ENCODE results near the gene KLHL12.
A peak's percentile ranks its signal among the peaks of the same experiment; 100 is the strongest.

KLHL12 gene

DNA sequence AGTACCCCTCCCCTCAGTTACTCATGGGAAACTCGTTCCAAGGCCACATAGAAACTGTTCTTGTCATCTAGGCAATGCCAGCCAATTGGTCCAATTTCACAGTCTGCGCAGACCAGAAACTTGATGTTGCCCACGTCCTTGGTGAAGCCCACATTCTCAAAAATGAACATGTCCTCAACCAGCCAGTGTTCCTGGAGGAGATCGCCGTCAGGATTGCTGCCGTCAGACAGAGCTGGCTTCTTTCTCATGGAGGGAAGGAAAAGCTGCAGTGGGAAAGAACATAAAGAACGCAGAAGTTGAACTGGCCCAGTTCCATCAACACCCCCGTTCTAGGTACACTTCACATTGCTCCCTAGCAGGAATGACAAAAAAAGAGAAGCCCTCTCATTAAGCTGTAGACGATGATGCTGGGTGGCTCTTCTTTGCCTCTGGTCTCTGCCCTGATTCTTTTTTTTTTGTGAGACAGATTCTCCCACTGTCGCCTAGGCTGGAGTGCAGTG, 46.0 kb downstream of the KLHL12 start:
- DNase-seq (ENCODE audit: low read depth in 2 of 2) = no peak

DNA sequence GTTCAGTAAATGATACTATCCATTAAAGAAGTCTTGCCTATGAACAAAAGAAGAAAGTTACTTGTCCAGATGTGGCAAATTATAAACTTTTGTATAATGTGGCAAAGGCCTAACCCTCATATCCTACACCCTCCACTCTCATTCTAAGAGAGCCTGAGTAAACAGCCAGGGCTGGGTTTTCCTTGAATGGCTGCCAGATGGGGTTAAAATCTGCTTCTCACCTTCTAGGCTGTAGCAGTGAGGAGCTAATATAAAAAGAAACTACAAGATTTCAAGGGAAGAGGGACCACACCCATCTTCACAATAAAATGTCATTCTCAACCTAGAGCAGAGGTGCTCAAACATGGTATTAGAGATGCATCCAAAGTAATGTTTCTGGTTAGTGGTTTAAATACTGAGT, 47.0 kb downstream of the KLHL12 start:
- DNase-seq (ENCODE audit: low read depth in 2 of 2) = no peak

DNA sequence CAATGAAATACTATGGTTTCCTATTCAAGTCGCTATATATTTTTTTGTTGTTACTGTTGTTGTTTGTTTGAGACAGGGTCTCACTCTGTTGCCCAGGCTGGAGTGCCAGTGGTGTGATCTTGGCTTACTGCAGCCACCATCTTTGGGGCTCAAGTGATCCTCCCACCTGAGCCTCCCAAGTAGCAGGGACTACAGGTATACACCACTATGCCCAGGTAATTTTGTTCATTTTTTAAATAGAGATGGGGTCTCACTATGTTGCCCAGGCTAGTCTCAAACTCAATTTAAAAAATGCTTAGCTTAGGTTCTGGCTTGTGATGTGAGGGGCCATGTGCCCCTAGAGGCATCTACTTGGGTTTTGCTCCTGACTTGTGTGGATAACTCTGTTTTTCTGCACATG, 47.9 kb downstream of the KLHL12 start:
- DNase-seq (ENCODE audit: low read depth in 2 of 2) = no peak

DNA sequence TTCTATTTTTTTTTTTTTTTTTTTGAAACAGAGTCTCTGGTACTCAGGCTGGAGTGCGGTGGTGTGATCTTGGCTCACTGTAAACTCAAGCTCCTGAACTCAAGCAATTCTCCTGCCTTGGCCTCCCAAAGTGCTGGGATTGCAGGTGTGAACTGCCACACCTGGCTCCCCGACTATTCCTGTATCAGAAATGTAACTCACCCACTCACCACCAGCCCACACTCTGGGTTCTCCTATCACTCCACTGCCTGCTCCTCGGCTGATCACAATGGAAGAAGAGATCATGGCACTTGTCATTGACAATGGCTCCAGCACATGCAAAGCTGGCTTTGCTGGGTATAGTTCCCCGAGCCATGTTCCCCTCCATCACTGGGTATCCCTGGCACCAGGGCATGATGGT, 54.0 kb downstream of the KLHL12 start:
- no peak for DNase-seq (ENCODE audit: low read depth in 2 of 2)

DNA sequence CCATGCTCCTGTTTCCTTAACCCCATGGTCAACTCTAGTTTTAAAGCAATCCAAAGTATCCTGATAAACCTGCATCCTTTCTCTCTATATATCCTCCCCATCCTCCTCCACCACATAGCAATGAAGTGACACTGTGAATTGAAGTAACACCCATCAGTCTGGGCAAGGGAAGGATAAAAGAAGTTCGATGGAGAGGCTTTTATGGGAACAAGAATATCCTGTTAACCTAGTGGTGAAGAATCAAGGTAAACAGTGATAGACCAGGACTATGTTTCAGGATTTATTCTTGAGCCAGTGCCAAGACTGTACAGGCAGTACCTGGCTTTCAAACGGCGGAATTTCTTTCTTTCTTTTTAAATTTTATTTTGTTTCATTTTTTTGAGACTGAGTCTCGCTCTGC, 55.7 kb downstream of the KLHL12 start:
- DNase-seq (ENCODE audit: low read depth in 2 of 2) = no peak

DNA sequence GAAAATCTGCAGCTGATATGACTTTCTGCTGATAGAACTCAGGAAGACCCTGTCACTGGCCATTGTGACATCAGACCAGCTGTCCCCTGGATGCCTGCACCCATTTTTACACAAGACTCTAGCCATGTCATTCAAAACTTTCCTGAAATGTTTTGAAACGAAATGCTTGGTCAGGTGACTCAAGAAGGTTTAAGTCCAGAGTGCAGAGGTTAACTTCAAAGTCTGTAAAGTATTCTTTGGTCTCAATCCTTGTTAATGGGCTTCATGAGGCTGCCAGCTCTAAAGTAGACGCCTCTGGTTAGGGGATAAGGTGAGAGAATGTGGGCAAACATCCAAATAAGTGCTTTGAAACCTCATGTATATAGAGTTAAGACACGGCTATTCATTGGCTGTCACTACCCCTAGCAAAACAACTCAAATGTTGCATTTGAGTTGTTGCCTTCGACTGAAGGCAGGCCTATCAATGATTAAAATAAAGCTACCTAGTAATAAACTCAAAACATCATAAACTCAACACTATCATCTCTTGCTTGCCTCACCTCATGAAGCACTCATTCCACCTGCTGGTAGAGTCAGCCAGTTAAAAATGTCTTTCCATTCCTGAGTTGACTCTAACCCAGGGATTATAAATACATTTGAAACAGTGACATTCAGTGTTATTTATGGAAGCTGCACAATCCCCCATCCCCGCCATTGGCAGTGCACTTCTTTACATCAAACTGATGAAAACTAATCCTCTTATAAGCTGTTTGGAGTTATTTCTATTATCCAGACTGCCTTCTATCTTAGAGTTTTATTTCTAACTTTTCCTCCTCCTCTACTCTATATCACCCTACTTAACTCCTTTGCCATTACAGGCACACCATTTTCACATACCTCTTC, 64.1 kb downstream of the KLHL12 start:
- no peak for DNase-seq (ENCODE audit: low read depth in 2 of 2)

DNA sequence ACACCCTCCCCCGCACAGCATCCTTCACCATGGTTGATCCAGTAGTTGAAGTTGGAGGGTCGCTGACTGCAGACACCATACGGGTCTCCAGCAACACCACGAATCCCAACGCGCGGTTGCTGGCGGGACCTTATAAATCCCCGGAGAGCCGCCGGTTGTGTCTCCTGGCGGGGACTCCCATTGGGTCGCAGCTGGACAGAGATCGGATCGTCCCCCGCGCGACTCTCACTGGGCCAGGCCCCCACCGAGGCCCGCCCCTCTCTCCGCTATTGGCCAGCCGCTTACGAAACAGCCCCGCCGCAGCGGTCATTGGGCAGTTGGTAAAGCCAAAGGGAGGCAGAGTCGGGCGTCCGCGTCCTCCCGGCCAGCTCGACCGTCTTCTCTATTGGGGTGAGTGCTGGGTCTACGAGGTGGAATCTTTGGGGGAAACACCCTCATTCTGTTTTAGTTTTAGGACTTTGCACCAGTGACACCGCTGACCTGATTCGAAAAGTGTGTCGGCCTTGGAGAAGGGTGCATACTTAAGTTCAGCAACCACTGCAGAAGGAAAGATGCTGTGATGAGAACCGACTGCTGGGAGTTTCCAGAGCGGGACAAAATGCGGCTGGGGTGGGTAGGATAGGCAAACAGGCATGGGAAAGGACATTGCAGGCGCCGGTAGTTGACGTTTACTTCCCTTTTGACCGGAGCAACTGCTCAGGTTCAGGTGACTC, 65.5 kb downstream of the KLHL12 start:
- peak; percentile 26 to 47 for DNase-seq (ENCODE audit: low read depth in 2 of 2)

DNA sequence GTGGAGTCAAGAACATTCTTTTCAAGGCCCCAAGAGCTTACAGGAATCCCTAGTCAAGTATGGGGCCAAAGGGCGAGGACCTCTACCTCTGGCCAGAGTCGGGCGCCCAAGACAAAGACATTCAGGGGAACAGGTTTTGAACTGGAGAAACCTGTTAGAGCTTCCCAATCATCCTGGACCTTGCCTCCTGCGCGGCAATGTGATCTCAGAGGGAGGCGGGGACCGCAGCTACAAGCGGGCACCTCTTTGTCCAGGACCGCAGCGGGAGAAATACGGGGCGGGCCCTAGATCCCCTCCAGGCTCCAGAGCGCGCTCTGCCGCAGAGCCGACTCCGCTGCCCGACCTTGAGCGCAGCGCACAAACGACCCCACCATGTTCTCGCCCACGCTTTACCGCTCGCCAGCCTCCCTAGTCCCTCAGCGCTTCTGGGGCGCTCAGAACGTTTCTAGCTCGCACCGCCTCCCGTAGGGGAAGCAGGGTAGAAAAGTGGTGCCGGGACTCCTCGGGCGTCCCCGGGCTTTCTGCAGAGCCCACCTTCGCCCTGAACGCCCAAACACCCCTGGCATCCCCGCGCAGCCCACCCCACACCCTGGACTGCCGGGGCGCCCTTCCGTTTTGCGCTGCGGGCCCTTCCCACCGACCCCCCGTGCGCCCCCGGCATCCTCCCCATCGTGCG, 66.2 kb downstream of the KLHL12 start:
- peak; percentile 24 to 40 for DNase-seq (ENCODE audit: low read depth in 2 of 2)

DNA sequence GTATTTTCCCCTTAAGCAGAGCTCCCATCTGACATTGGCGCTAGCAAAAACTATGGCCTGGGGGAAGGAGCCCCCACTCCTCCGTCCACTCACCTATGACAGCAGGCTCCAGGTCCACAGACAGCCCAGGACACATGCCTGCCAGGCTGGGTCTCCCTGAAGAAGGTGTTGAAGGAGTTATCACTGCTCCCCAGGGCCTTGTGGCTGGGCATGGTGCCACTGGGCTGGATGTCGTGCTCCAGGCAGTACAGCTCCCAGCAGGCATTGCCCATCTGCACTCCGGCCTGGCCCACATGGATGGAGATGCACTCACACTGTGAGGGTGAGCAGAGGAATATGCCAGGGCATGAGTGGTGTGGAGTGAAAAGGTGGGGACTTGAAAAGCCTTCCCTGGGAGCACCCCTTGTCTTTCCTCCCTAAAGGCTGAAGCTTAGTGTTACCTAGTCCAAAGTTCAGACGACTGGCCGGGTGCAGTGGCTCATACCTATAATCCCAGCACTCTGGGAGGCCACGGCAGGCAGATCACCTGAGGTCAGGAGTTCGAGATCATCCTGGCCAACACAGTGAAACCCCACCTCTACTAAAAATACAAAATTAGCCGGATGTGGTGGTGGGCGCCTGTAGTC, 68.1 kb downstream of the KLHL12 start:
- DNase-seq (ENCODE audit: low read depth in 2 of 2) = no peak

DNA sequence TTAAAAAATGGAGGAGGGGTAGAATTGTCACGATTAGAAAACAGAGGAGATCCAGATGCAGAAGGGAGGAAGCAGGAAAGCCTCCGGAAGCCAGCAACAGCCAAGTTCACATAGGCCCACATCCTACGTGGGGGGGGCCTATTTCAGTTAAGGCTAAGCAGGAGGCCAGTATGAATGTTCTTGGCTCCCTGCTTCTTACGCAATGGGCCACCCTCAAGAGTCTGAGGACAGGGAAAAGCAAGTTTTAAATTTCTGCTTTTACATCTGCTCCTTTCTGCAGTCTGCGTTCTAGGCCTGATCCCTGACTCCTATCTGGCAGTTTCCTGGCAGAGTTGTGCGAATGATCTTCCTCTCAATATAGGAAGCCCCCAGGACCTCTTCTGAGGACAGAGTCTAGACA, 68.7 kb downstream of the KLHL12 start:
- no peak for DNase-seq (ENCODE audit: low read depth in 2 of 2)

DNA sequence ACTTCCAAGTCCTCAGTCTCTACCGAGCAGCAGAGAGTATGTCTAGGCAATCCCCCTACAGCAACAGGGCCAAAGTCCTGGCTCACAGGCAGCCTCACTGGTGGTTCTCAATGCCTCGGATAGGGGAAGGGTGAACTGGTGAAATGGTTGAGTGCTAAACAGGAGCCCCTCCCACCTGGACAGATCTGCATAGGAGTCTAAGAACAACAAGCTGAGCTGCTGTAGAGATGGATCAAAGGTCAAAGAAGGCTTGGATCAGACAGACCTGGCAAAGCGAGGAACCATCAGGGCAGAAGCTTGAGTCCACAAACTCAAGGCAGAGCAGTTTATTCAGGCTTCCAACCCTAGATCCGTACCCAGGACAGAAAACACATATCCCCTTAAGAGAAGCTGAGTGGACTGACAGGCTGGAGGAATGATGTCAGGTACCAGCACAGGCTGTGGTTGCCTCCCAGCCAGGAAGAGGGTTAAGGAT, 69.9 kb downstream of the KLHL12 start:
- no peak for DNase-seq (ENCODE audit: low read depth in 2 of 2)

DNA sequence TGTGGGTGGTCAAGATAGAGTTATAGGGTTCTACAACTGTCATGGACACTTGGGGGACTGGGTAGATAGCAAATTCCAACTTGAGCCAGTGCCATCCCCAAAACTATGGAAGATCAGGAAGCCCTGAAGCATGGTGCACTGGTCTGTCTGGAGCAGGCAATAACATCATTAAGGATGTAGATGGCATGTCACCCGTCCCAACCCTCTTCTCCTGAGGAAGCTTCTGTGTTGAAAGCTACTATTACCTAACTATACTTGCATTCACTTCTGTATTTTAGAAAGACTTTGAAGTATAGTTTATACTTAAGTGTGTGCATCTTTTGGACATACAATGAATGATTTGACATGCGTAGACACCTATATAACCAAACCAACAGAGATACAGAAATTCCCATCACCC, 71.0 kb downstream of the KLHL12 start:
- no peak for DNase-seq (ENCODE audit: low read depth in 2 of 2)

DNA sequence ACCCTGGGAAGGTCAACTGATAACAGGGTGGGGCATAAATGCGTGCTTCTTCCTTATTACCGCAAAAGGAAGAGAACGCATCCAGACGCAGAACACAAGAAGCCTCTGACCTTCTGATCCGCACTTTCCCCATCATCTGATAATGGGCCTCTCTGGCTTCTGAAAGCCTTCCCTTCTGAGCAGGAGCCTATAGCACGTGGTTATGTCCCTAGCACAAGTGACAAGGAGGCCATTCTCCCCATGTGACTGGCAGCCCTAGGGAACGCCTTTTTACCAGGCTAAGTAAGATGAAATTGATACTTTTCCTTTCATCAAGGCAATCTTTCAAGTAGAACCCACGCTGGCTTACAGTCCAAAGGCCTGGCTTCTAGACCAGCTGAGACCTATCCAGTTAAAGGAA, 72.2 kb downstream of the KLHL12 start:
- no peak for DNase-seq (ENCODE audit: low read depth in 2 of 2)

DNA sequence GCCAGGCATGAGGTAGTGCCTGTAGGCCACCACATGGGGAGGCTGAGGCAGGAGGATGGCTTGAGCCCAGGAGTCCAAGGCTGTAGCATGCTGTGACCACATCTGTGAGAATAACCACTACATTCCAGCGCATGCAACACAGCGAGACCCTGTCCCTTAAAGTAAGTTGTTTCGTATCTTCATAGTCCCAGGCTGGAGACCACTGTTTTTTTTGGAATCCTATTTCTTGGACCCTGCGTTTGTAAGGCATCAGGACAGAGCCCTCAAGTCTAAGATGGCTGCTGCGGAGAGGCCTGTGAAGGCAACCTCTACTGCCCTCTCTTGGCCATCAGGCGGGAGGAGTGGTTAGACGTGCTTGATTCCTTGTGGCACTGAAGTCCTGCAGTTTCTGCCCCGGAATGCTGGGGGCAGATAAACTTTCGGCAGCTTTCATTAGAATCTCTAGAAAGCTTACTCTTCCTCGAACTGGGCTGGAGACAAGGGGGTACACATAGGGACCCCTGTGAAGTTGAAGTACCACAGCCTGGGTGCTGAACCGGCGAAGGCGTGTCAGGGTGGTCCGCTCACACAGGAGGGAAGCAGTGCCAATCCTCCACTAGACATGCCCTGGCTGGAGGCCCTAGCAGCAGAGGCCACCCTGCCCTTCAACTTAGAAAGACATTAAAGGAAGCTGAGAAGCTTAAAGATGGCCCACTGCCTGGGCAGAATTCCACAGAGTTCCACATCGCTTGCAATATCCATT, 74.7 kb downstream of the KLHL12 start:
- DNase-seq (ENCODE audit: low read depth in 2 of 2) = peak in 1 of 2 donors; percentile 37

DNA sequence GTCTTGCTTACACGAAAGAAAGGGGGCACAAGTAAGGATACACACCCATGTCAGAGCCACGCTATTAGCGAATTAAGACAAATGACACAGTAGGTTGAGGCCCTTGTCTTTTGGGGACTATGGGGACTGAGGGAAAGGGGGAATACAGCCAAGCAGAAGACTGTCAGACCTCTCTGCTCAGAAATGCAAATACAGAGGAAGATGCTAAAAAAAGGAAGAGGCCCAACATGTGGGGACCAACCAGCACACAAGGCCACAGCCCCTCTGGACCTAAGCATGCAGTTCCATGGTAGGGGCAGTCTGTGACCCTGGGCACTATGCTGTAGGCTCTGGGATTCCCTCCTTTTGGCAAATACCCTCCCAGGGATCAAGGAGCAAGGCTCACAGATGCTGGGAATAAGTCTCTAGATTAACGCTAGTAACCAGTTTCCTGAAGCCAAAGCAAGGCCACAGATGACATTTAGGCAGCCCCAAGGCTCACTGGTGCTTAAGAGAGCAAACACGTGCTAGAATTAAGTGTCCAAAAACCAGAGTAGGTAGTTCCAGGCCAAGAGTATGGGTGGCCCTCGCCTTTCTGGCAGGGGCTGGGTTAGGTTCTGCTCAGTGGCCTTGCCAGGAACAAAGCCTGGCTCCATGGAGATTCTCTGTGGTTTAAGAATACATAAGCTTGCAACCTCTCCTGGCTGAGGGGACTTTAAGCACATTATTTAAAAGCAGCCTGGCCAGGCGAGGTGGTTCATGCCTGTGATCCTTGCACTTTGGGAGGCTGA, 76.3 kb downstream of the KLHL12 start:
- DNase-seq (ENCODE audit: low read depth in 2 of 2) = no peak

DNA sequence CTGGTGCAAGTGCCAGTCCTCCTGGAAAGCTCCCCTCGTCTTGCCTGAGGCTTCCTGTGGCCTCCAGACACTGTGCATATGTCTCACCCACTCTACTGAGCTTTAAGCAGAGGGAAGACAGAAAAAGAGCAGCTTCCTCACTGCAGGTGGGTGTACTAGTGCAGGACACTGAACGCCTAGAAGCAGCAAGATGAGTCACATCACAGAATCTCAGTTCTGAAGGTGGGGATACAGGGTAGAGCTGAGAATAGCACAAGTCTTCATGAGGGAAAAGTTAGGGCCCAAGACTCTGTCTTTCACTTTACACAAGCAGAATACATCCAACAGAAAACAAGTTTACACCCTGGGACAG, 78.9 kb downstream of the KLHL12 start:
- DNase-seq (ENCODE audit: low read depth in 2 of 2) = no peak

DNA sequence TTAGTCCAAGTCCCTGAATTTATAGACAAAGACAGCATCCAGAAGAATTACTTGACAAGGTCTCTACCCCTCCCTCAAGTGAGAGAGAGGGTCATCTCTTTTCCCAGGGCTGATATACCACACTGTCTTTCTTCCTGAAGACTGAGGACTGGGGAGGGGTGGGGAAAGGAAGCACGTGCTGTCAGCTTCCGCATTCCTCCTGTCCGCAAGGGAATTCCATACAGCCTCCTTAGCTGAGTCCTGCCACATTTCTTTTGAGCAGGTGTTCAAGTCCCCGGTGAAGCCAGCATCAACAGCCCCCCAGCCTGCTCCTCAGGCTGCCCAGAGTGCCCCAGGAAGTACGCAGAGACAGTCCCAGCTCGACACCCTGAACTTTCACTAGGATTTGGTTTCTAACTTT, 82.1 kb downstream of the KLHL12 start:
- DNase-seq (ENCODE audit: low read depth in 2 of 2) = no peak

DNA sequence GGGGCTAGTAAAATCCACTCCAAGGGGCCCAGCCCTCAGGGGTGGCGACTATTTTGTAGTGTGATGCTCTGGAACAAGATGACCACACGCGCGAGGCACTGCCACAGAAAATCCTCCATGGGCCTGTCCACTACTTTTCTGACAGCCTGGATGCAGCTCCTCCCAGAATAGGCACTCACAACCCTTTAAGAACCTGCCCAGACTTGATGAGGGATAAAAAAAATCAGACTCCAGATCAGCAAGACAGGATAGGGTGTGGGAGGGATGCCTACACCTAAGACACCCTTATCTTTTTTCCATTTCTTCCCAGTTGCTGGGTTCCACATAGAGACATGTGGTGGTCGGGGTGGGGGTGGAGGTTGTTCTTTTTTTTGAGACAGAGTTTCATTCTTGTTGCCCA, 82.8 kb downstream of the KLHL12 start:
- DNase-seq (ENCODE audit: low read depth in 2 of 2) = no peak

DNA sequence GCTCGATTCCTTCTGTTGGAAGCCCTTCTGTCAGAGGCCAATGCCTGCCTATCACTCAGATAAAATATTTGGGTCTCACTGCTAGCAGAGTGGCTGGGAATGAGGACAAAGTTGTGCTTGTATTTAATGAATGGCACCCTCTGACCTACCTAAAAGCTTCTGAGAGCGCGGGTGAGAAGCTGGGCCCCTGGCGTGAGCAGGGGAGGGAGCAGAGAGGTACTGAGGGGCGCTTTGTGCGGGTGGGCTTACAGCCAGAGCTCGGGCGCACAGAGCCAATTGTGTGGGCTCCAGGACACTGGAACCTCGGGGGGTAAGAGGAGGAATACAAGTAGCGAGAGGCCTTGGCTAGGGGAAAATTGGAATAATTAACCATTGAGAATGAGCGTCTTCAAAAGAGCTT, 84.0 kb downstream of the KLHL12 start:
- DNase-seq (ENCODE audit: low read depth in 2 of 2) = no peak

Measured in stimulated activated CD8-positive, alpha-beta memory T cell treated with anti-CD3 and anti-CD28 coated beads, Interleukin-2, amount 100 ng/mL, for 48 hours (primary cell).